GM12891 (cell line): ENCODE data around the gene STARD8.

Experiments
- DNase-seq: peaks from one replicate; pipeline ENCODE4 v3.0.0; 2011; ENCODE audit warnings: low spot score; ENCODE audit not compliant: insufficient read length
- FAIRE-seq: peaks from 2 replicates; lab custom pipeline; 2011; peaks lifted over from hg19 to GRCh38; lab: Jason Lieb, UNC
- PAX5 ChIP-seq: IDR thresholded peaks from 2 replicates; pipeline ENCODE4 v1.6.1; 2011; ENCODE audit warnings: low read length, moderate library complexity, mild to moderate bottlenecking; ENCODE audit not compliant: insufficient read depth, severe bottlenecking
- POLR2A ChIP-seq: IDR thresholded peaks from 2 replicates; pipeline ENCODE4 v1.6.1; 2011; ENCODE audit warnings: low read depth, low read length, control low read depth
- POLR2AphosphoS5 ChIP-seq: IDR thresholded peaks from 2 replicates; pipeline ENCODE4 v1.6.1; 2011; ENCODE audit warnings: low read depth, low read length, control low read depth
- POU2F2 ChIP-seq: IDR thresholded peaks from 2 replicates; pipeline ENCODE4 v1.6.1; 2011; ENCODE audit warnings: low read depth, mild to moderate bottlenecking, control low read depth, low read length, moderate library complexity
- SPI1 ChIP-seq: IDR thresholded peaks from 2 replicates; pipeline ENCODE4 v1.6.1; 2011; ENCODE audit warnings: low read depth, low read length, control low read depth
- TAF1 ChIP-seq: IDR thresholded peaks from 2 replicates; pipeline ENCODE4 v1.6.1; 2011; ENCODE audit warnings: low read depth, low read length, control low read depth

Gene STARD8

GRCh38 chrX:68714856-68715255 lies 67.4 kb downstream of the STARD8 start:
- TF ChIP-seq POLR2A (no peak), PAX5 (no peak), TAF1 (no peak), POU2F2 (no peak), POLR2AphosphoS5 (no peak), SPI1 (no peak)
- FAIRE-seq (no peak), DNase-seq (no peak)

DNA sequence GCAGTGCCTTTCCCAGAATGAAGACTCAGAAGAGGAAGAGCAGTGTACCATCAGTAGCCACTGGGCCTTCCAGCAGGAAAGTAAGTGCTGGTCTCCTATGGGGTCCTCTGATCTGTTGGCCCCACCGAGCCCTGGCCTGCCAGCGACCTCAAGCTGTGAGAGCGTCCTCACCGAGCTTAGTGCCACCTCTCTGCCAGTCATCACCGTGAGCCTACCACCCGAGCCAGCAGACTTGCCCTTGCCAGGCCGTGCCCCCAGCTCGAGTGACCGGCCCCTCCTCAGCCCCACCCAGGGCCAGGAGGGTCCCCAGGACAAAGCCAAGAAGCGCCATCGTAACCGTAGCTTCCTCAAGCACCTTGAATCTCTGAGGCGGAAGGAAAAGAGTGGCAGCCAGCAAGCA lies 69.7 kb downstream of the STARD8 start:
- no peak for DNase-seq
- no peak for FAIRE-seq
- no peak for TF ChIP-seq PAX5
- no peak for TF ChIP-seq SPI1
- no peak for TF ChIP-seq POLR2AphosphoS5
- TF ChIP-seq TAF1 = no peak
- TF ChIP-seq POLR2A = no peak
- TF ChIP-seq POU2F2 = no peak

DNA sequence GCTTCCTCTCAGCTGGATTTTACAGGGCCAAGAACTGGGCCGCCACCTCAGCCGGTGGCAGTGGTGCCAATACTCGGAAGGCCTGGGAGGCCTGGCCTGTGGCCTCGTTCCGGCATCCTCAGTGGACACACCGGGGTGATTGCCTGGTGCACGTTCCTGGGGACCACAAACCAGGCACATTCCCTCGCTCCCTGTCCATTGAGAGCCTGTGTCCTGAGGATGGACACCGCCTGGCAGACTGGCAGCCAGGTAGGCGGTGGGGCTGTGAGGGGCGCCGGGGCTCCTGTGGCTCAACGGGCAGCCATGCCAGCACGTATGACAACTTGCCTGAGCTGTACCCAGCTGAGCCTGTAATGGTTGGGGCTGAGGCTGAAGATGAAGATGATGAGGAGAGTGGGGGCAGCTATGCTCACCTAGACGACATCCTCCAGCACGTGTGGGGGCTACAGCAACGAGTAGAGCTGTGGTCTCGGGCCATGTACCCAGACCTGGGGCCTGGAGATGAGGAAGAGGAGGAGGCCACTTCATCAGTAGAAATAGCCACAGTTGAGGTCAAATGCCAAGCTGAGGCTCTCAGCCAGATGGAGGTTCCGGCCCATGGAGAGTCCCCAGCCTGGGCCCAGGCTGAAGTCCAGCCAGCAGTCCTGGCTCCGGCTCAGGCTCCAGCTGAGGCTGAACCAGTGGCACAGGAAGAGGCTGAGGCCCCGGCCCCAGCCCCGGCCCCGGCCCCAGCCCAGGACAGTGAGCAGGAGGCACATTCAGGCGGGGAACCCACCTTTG lies 70.4 kb downstream of the STARD8 start:
- DNase-seq (no peak), FAIRE-seq (no peak)

DNA sequence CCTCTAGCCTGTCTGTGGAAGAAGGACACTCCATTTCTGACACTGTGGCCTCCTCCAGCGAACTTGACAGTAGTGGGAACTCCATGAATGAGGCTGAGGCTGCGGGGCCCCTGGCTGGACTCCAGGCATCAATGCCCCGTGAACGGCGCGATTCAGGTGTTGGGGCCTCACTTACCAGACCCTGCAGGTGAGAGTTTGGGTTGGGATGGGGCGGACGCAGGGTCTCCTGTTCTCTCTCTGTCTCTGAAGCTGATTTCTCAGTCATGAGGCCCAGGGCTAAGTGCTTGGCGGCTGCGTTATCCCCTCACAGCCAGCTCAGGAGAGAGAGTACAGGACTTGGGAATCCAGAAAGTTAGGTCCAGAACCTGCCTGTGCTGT lies 71.0 kb downstream of the STARD8 start:
- FAIRE-seq (no peak), DNase-seq (no peak)
- TF ChIP-seq POLR2AphosphoS5 = no peak
- TF ChIP-seq PAX5 = no peak
- no peak for TF ChIP-seq SPI1
- TF ChIP-seq POU2F2 = no peak
- TF ChIP-seq TAF1 = no peak
- no peak for TF ChIP-seq POLR2A

More for the DNA sequence above, 70.4 kb downstream of the STARD8 start:
- no peak for TF ChIP-seq PAX5
- TF ChIP-seq TAF1 = no peak
- TF ChIP-seq POLR2A = no peak
- TF ChIP-seq SPI1 = no peak
- no peak for TF ChIP-seq POU2F2
- no peak for TF ChIP-seq POLR2AphosphoS5

GRCh38 chrX:68719181-68719903 lies 71.9 kb downstream of the STARD8 start:
- DNase-seq = no peak
- TF ChIP-seq POU2F2 (no peak), SPI1 (no peak), POLR2A (no peak), POLR2AphosphoS5 (no peak), TAF1 (no peak), PAX5 (no peak)

DNA sequence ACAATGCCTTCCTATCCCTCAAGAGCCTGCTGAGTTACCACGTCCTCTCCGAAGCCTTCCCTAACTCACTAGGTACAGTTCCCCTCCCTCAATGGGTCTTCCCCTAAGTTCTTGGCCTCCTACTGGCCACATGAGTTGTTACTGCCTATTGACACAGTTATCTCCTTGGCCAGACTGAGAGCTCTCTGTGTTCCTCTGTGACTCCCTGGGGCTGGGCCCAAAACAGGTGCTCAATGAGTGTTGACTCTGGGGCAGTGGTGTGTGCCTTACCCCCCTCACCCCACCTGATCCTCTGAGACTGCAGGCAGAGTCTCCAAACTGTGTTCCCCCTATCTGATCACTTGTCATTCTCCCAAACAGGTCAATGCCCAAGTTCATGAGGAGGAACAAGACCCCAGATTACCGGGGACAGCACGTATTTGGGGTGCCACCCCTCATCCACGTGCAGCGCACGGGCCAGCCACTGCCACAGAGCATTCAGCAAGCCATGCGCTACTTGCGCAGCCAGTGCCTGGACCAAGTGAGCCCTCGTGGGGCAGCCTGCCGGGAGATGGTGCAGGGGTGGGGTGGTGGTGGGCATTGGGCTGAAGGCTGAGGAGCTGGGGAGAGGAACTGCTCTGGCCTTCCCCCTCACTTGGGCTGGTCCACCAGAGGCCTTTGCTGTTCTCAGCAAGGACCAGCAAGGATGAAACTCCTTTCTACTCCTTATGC lies 72.6 kb downstream of the STARD8 start:
- FAIRE-seq = no peak
- no peak for TF ChIP-seq TAF1
- TF ChIP-seq PAX5 = no peak
- no peak for TF ChIP-seq POLR2AphosphoS5
- no peak for TF ChIP-seq SPI1
- TF ChIP-seq POLR2A = no peak
- TF ChIP-seq POU2F2 = no peak
- no peak for DNase-seq

More at GRCh38 chrX:68719181-68719903, 71.9 kb downstream of the STARD8 start:
- no peak for FAIRE-seq

DNA sequence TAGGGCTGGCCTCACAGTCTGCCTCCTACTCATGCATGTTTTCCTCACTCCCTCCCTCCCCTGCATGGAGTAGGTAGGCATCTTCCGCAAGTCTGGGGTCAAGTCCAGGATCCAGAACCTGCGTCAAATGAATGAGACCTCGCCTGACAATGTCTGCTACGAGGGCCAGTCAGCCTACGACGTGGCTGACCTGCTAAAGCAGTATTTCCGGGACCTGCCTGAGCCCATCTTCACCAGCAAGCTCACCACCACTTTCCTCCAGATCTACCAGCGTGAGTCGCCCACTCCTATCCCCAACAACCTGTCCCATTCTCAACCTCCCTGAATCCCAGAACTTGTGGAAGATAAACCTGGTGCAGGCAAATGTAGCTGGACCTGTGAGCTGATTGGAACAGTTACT lies 73.4 kb downstream of the STARD8 start:
- FAIRE-seq (peak; percentile 5), DNase-seq (no peak)
- TF ChIP-seq PAX5 (no peak), TAF1 (no peak), SPI1 (no peak), POLR2AphosphoS5 (no peak), POU2F2 (no peak), POLR2A (no peak)

DNA sequence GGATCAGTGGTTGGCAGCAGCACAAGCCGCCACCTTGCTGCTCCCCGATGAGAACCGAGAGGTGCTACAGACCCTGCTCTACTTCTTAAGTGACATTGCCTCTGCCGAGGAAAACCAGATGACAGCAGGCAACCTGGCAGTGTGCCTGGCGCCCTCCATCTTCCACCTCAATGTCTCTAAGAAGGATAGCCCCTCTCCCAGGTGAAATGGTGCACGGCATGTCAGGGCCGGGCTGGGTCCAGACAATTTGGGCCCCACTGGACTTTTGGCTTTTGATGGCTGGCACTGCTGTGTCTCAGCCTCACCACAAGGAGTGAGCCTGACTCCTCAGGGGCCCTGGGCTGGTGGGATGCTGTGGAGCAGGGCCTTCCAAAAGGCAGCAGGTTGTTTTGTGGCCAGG lies 74.1 kb downstream of the STARD8 start:
- TF ChIP-seq POLR2AphosphoS5 (no peak), SPI1 (no peak), POU2F2 (no peak), TAF1 (no peak), POLR2A (no peak), PAX5 (no peak)
- FAIRE-seq = no peak
- no peak for DNase-seq
